ENCODE results near the gene BAD. TPM values are rescaled to one million over a fixed set of nuclear protein-coding genes. Genes with fewer than 3 reads are reported as not detected.

BAD gene
- total RNA-seq, 1 donor from 2014 or later = 83.5 TPM

DNA sequence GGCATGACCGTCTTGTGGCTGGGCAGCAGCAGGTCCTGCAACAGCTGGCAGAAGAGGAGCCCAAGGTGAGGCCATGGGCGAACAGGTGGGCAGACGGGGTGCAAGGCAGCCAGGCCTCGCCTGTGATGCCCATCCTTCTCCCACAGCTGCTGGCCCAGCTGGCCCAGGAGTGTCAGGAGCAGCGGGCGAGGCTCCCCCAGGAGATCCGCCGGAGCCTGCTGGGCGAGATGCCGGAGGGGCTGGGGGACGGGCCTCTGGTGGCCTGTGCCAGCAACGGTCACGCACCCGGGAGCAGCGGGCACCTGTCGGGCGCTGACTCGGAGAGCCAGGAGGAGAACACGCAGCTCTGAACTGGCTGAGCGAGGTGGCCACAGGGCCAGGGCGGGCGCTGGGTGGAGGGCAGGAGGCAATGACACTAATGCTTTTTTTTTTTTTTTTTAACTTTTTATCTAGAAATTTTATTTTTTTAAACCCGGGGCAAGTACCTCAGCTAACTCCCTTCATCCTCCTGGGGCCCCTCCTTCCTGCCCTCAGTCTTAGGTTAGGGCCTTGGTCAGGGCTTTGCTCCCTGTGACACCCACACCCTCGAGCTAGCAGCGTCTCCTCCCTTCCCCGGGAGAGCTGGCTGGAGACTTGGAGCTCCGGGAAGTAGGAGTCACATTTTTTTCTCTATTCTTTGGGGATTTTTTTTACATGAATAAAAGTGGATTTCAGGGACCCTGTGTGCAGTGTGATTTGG lies 17.1 kb downstream of the BAD start:
- Histone ChIP-seq H3K27ac (peak overlapping the region; percentile 98), H3K9me3 (no peaks in the 10 kb centered on the region), H3K36me3 (peaks cover 0 to 38% of the 10 kb centered on the region in 2 donors), H3K4me3 (no peak overlapping the region), H3K4me1 (peaks cover 31% of the 10 kb centered on the region), H3K27me3 (no peaks in the 10 kb centered on the region)
- TF ChIP-seq, protein P1, sequence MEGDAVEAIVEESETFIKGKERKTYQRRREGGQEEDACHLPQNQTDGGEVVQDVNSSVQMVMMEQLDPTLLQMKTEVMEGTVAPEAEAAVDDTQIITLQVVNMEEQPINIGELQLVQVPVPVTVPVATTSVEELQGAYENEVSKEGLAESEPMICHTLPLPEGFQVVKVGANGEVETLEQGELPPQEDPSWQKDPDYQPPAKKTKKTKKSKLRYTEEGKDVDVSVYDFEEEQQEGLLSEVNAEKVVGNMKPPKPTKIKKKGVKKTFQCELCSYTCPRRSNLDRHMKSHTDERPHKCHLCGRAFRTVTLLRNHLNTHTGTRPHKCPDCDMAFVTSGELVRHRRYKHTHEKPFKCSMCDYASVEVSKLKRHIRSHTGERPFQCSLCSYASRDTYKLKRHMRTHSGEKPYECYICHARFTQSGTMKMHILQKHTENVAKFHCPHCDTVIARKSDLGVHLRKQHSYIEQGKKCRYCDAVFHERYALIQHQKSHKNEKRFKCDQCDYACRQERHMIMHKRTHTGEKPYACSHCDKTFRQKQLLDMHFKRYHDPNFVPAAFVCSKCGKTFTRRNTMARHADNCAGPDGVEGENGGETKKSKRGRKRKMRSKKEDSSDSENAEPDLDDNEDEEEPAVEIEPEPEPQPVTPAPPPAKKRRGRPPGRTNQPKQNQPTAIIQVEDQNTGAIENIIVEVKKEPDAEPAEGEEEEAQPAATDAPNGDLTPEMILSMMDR (IDR thresholded peaks at IDR 0.05) = no peak
- TF ChIP-seq POLR2AphosphoS5 (IDR thresholded peaks at IDR 0.05; ENCODE audit: insufficient read depth in 1 of 2, low read depth in 1 of 2) = no peak
- TF ChIP-seq POLR2A (IDR thresholded peaks at IDR 0.05) = no peak
- intact Hi-C loops (cut with DNase I) = no loop called here
- no peak for DNase-seq (ENCODE audit: extremely low spot score in 2 of 2)

DNA sequence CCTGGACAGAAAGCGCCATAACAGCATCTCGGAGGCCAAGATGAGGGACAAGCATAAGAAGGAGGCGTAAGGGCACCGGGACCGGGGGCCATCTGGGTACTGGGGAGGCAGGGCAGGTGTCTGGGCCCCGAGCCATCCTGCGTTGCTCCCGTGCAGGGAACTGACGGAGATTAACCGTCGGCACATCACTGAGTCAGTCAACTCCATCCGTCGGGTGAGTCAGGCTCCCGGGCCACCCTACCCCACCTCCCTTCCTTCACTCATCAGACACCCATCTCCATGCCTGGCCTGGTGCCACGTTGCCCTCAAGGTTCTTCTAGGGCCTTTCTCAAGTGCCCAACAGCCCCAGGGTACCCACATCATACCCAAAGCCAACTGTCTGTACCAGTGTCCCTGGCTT lies 18.1 kb downstream of the BAD start:
- Histone ChIP-seq H3K36me3 (peaks cover 0 to 46% of the 10 kb centered on the region in 2 donors), H3K4me1 (peaks cover 21% of the 10 kb centered on the region), H3K27ac (no peak overlapping the region), H3K9me3 (no peaks in the 10 kb centered on the region), H3K27me3 (no peaks in the 10 kb centered on the region), H3K4me3 (no peak overlapping the region)
- DNase-seq (ENCODE audit: extremely low spot score in 2 of 2) = no peak
- intact Hi-C loops (cut with DNase I) = no loop called here
- no peak for TF ChIP-seq POLR2AphosphoS5 (IDR thresholded peaks at IDR 0.05; ENCODE audit: insufficient read depth in 1 of 2, low read depth in 1 of 2)
- TF ChIP-seq POLR2A (IDR thresholded peaks at IDR 0.05) = no peak
- TF ChIP-seq, protein P1 (IDR thresholded peaks at IDR 0.05) = no peak

DNA sequence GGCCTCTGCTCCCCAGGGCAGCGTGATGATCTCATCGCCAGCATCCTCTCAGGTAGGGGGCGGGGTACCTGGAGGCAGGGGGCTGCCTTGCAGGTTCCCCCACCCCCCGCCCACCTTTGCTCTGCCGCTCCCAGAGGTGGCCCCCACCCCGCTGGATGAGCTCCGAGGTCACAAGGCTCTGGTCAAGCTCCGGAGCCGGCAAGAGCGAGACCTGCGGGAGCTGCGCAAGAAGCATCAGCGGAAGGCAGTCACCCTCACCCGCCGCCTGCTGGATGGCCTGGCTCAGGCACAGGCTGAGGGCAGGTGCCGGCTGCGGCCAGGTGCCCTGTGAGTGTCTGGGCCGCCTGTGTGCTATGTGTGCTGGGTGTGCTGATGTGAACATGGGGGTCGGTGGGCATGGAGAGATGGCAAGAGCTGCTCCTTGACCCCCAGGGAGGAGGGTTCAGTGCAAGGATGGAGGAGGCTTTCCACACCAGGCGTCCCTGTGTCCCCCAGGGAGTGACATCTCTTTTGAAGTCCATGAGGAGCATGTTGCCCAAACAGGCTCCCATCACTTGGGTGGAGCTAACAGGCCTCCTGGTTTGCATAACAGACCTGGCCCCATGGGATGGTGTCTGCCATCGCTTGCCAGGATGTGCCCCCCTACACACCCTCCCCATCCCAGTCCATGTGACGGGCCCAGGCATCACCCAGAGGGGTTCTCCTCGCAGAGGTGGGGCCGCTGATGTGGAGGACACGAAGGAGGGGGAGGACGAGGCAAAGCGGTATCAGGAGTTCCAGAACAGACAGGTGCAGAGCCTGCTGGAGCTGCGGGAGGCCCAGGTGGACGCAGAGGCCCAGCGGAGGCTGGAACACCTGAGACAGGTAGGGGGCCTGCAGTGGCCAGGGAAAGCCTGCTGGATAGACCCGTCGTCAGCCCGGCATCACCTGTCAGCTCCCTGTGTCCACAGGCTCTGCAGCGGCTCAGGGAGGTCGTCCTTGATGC lies 19.0 kb downstream of the BAD start:
- H3K27me3 ChIP-seq = no peaks in the 10 kb centered on the region
- H3K27ac ChIP-seq = no peak overlapping the region
- intact Hi-C loops (cut with DNase I) = no loop called here
- H3K36me3 ChIP-seq = peaks cover 0 to 53% of the 10 kb centered on the region in 2 donors
- peaks cover 21% of the 10 kb centered on the region for H3K4me1 ChIP-seq
- no peak overlapping the region for H3K4me3 ChIP-seq
- H3K9me3 ChIP-seq = no peaks in the 10 kb centered on the region
- no peak for DNase-seq (ENCODE audit: extremely low spot score in 2 of 2)
- TF ChIP-seq POLR2A (IDR thresholded peaks at IDR 0.05) (no peak), POLR2AphosphoS5 (IDR thresholded peaks at IDR 0.05; ENCODE audit: insufficient read depth in 1 of 2, low read depth in 1 of 2) (no peak)
- TF ChIP-seq, protein P1 (IDR thresholded peaks at IDR 0.05) = no peak

DNA sequence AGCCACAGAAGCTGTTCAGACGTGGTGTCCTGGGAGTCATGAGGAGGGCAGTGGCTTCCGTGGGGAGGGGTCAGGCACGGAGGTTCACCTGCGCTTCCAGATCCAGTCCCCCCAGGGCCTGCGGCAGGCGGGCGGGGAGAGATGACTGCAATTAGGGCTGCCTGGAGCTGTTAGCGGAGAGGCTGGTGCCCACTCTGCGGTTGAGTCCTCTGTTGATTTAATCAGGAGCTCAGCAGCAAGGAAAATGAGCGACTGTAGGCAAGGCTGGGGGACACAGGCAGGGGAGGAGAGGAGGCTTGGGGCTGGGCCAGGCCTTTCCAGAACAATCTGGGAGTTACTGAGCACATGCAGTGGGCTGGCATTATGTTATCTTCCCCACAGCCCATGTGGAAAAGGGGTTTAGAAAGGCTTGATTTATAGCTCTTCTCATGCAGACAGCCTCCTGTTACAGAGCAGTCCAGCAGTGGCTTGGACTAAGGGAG lies 20.1 kb downstream of the BAD start:
- H3K27ac ChIP-seq = no peak overlapping the region
- peaks cover 21% of the 10 kb centered on the region for H3K4me1 ChIP-seq
- DNase-seq (ENCODE audit: extremely low spot score in 2 of 2) = no peak
- intact Hi-C loops (cut with DNase I) = no loop called here
- H3K4me3 ChIP-seq = no peak overlapping the region
- H3K9me3 ChIP-seq = no peaks in the 10 kb centered on the region
- peaks cover 0 to 57% of the 10 kb centered on the region in 2 donors for H3K36me3 ChIP-seq
- no peaks in the 10 kb centered on the region for H3K27me3 ChIP-seq
- TF ChIP-seq POLR2AphosphoS5 (IDR thresholded peaks at IDR 0.05; ENCODE audit: insufficient read depth in 1 of 2, low read depth in 1 of 2) = no peak
- TF ChIP-seq POLR2A (IDR thresholded peaks at IDR 0.05) = no peak
- TF ChIP-seq, protein P1 (IDR thresholded peaks at IDR 0.05) = no peak
